ENCODE results near the gene ZNF555.

GRCh38 chr19:2858864-2859263, 17.6 kb downstream of the ZNF555 start:
- TF ChIP-seq CTCF (conservative IDR thresholded peaks at IDR 0.05 in 1 of 2, IDR thresholded peaks at IDR 0.05 in 1 of 2; ENCODE audit: low read depth in 1 of 2, low read length in 2 of 2) (no peak), EZH2 (IDR thresholded peaks at IDR 0.05; ENCODE audit: low read length, missing control alignments) (no peak)

All from fibroblast of lung (primary cell).